ENCODE measurements around the gene VAV1.
"Not testable (repeated sequence)": the region's sequence is repeated elsewhere in the genome, so short reads cannot be mapped to it uniquely, and the experiment has no call there.

Gene VAV1

GRCh38 chr19:6819323-6819722 lies 46.8 kb downstream of the VAV1 start:
- no peak for DNase-seq (ENCODE audit: low spot score)

- DNase-seq (ENCODE audit: low spot score), result no peak
Measured at GRCh38 chr19:6820237-6820636, 47.7 kb downstream of the VAV1 start.

DNA sequence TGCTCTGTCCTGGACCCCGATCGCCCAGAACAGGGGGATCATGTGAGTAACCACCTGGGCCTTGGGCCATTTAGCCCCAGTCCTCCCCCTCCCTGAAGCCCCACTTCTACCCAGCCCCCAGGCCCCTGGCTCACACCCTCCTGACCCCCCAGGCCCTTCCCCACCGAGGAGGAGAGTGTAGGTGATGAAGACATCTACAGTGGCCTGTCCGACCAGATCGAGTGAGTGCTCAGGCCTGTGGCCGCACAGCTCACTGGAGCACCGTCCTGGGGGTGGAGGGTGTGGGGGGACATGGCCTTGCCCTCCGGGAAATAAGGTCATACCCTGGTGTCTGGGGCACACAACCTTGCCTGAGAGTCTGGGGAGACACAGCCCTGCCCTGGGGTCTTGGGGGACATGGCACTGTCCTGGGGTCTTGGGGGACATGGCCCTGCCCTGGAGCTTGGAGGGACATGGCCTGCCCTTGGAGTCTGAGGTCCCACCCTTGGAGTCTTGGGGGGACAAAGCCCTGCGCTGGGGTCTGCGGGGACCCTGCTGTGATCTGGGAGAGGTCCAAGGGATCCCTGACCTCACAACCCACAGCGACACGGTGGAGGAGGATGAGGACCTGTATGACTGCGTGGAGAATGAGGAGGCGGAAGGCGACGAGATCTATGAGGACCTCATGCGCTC lies 49.3 kb downstream of the VAV1 start:
- DNase-seq (ENCODE audit: low spot score), result no peak

DNA sequence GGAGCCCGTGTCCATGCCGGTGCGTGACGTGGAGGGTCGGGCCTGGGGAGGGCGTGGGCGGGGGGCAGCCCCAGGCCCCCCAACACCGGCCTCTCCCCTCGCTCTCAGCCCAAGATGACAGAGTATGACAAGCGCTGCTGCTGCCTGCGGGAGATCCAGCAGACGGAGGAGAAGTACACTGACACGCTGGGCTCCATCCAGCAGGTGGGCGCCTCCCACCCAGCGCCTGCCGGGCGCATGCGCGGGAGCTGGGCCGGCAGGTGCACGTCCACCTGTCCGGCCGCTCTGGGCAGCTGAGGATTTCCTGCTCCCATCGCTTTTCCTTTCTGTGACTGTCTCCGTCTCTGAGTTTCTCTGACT lies 49.8 kb downstream of the VAV1 start:
- DNase-seq (ENCODE audit: low spot score), result no peak

GRCh38 chr19:6825076-6825774 lies 52.7 kb downstream of the VAV1 start:
- DNase-seq (ENCODE audit: low spot score), result no peak

DNA sequence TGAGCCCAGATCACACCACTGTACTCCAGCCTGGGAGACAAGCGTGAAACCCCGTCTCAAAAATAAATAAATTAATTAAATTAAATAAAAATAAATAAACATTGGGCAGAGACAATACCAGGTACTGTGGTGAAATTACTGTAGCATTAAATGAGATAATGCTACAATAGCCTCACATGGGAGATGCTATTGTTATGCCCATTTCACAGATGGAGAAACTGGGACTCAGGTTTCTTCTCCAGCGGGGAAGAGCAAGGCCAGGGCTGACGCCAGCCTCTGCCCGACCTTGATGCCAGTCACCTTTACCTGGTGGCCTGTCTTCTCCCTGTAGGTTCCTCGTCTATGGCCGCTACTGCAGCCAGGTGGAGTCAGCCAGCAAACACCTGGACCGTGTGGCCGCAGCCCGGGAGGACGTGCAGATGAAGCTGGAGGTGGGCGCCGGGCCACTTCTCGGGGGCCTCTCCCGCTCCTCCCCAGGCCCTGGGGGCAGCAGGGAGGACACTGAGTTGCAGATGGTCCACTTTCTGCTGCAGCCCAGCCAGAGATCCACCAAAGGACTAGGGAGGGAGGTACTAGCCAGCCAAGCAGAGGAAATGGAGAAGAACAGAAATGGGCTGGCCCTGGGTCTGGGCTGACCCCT lies 53.9 kb downstream of the VAV1 start:
- DNase-seq (ENCODE audit: low spot score), result no peak

DNA sequence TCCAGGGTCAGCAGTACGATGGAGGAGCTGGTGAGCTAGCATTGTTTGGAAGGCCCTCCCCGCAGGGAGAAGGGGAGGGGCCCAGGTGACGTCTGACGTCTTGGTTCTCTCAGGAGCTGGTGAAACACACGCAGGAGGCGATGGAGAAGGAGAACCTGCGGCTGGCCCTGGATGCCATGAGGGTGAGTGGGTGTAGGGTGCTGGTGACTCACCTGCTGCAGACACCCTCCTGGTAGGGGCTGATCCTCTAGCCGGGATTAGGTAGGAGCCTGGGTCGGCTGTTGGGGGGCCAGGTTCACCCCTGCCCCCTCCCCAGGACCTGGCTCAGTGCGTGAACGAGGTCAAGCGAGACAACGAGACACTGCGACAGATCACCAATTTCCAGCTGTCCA lies 55.8 kb downstream of the VAV1 start:
- DNase-seq (ENCODE audit: low spot score), result no peak

DNA sequence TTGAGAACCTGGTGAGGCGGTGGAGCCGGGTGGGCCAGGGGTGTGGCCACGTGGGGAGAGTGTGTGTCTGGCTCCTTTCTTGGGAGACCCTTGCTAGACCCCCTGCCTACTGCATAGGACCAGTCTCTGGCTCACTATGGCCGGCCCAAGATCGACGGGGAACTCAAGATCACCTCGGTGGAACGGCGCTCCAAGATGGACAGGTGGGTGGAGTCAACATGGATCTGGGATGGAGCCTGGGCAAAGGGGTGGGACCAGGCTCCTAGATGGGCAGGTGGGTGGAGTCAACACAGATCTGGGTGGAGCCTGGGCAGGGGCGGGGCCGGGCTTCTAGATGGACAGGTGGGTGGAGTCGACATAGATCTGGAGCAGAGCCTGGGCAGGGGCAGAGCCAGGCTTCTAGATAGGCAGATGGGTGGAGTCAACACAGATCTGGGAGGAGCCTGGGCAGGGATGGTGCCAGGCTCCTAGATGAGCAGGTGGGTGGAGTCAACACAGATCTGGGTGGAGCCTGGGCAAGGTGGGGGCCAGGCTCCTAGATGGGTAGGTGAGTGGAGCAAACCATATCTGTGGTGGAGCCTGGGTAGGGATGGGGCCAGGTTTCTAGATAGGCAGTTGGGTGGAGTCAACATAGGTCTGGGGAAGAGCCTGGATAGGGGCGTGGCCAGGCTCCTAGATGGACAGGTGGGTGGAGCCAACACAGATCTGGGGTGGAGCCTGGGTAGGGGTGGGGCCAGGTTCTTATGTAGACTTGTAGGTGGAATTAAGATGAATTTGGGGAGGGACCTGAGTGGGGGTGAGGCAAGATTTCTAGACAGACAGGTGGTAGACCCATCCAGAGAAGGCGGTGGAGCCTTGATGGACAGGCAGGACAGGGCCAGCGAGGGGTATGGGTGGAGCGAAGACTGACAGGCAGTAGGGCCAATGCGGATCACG lies 56.5 kb downstream of the VAV1 start:
- DNase-seq (ENCODE audit: low spot score), result no peak

DNA sequence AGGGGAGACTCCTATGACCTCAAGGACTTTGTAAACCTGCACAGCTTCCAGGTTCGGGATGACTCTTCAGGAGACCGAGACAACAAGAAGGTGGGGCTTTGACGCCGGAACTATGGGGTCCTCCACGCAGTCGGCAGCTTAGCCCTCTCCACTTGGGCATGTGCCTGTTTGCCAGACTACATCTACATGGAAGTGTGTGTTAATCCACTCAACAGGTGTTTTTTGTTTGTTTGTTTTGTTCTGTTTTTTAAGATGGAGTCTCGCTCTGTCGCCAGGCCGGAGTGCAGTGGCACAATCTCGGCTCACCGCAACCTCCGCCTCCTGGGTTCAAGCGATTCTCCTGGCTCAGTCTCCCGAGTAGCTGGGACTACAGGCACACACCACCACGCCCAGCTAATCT lies 57.3 kb downstream of the VAV1 start:
- not testable (repeated sequence) for DNase-seq (ENCODE audit: low spot score)

DNA sequence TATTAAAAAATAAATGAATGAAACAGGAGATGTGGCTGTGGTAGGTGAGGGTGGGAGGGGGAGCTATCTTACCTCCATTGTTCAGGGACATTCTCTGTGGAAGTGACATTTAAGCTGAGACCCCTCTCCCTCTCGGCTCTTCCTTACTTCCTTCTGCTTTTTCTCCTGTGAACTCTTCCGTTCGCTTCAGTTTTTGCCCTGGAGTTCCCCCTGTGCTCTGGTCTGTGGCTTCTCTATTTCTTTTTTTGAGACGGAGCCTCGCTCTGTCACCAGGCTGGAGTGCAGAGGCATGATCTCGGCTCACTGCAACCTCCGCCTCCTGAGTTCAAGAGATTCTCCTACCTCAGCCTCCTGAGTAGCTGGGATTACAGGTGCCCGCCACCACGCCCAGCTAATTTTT lies 58.6 kb downstream of the VAV1 start:
- DNase-seq (ENCODE audit: low spot score), result not testable (repeated sequence)

- DNase-seq (ENCODE audit: low spot score), result no peak
Measured at GRCh38 chr19:6832412-6832811, 59.9 kb downstream of the VAV1 start.

DNA sequence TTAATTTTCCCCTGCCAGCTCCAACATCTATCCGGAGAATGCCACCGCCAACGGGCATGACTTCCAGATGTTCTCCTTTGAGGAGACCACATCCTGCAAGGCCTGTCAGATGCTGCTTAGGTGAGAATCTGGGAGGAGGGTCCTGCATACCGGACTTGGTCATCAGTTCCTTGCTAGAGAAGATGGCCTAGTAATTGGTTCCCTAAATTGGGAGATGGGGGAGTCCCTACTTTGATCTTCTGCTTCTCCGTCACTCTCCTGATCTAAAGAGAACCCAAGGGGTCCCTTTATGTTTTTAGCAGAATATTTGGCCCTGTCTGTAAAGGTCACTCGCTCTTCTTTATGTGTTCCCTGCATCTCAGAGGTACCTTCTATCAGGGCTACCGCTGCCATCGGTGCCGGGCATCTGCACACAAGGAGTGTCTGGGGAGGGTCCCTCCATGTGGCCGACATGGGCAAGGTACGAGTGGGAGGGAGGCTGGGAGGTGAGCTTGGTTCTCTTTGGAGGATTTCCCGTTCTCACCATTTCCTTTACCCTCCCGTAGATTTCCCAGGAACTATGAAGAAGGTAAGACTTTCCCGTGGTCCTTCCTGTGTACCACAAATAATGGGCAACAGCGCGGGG lies 60.8 kb downstream of the VAV1 start:
- DNase-seq (ENCODE audit: low spot score), result no peak

- DNase-seq (ENCODE audit: low spot score), result no peak
Measured at GRCh38 chr19:6834433-6834832, 61.9 kb downstream of the VAV1 start.

GRCh38 chr19:6835501-6835900 lies 63.0 kb downstream of the VAV1 start:
- DNase-seq (ENCODE audit: low spot score), result no peak

- DNase-seq (ENCODE audit: low spot score), result no peak
Measured at GRCh38 chr19:6837525-6837924, 65.0 kb downstream of the VAV1 start.

DNA sequence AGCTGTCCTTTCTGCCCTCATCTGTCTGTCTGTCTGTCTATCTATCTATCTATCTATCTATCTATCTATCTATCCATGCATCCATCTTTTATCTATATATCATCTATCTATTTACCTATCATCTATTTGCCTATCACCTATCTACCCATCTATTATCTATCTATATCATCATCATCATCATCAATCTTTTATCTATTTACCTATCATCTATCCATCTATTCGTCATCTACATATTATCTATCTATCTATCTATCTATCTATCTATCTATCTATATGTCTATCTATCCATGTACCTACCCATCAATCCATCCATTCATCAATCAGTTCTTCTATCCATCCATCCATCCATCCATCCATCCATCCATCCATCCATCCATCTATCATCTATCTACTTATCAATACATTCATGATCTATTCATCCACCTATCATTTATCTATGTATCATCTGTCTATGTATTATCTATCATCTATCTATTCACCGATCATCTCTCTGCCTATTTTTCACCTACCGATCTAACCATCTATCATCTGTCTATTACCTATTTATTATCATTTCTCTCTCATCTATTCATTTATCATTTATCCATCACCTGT lies 65.7 kb downstream of the VAV1 start:
- DNase-seq (ENCODE audit: low spot score), result no peak

GRCh38 chr19:6842871-6843607 lies 70.5 kb downstream of the VAV1 start:
- DNase-seq (ENCODE audit: low spot score), result no peak

DNA sequence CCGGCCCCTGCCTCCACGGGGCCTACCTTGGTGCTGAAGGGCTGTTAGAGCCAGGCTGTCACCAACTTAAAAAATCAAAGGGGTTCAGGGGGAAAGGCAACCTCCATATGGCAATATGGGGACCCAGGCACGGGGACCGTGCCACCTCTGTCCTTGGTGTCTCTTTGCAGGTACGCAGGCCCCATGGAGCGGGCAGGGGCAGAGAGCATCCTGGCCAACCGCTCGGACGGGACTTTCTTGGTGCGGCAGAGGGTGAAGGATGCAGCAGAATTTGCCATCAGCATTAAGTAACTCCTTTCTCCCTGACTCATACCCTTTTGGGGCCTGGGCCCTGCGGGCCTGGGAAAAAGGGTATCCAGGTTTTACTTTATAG lies 75.3 kb downstream of the VAV1 start:
- DNase-seq (ENCODE audit: low spot score), result no peak

DNA sequence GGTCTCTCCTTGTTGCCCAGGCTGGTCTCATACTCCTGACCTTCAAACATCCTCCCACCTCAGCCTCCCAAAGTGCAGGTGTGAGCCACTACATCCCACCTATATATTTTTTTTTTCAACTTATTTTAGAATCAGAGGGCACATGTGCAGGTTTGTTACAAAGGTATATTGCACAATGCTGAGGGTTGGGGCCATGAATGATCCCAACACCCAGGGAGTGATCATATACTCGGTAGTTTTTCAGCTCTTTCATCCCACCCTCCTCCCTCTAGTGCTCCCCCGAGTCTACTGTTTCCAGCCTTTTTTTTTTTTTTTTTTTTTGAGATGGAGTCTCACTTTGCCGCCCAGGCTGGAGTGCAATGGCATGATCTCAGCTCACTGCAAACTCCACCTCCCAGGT lies 76.5 kb downstream of the VAV1 start:
- DNase-seq (ENCODE audit: low spot score), result no peak

GRCh38 chr19:6849876-6850275 lies 77.4 kb downstream of the VAV1 start:
- no peak for DNase-seq (ENCODE audit: low spot score)

- DNase-seq (ENCODE audit: low spot score), result no peak
Measured at GRCh38 chr19:6851359-6851758, 78.9 kb downstream of the VAV1 start.

Measured in CD4-positive, alpha-beta T cell treated with Interleukin-2 at 100 ng/mL for 4 hours (primary cell).